ENCODE measurements around the gene SLC22A15. TPM values are rescaled to one million over a fixed set of nuclear protein-coding genes. Genes with fewer than 3 reads are reported as not detected.

SLC22A15 gene
- total RNA-seq, 4 donors from 2014 or later = 7.2 to 19.9 (median 8.8) TPM

DNA sequence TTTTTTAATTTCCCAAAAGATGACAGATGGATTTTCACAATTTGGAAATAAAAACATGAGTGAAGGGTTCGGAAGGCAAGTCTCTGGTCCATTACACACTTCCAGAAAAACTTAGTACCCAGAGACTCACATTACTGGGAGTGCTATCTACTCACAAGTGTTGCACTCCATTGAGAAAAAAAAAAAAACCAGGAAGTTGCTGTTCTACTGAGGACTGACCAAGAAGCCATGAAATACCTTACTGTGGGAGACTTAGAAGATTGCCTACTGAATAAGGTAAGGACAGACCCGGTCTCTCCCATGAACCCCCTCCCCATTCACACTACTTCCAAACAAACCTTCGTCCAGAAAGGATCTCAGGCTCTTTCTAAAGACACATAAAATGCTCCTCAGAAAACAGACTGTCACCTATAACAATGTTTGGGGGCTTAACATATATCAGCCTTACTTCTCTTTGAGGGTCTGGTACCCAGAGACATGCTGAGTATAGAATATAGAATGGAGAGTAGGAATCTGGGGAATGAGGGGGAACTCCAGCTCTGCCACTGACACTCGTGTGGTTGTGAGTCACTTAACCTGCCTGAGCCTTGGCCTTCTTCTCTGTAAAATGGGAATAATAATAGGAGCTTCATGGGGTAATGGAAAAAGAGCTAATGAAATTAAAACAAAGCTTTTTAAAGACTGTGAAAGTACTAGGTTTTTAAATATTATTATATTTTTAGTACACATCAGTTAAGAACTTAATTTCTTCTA is 136.3 kb downstream of the SLC22A15 start:
- Histone ChIP-seq H3K9me3 (no peaks in the 10 kb centered on the region), H3K36me3 (no peaks in the 10 kb centered on the region), H3K4me1 (peaks cover 28% of the 10 kb centered on the region), H3K27ac (peak overlapping the region; percentile 78), H3K4me3 (peak overlapping the region; percentile 30), H3K27me3 (no peaks in the 10 kb centered on the region)
- WGBS = 66% methylated on average over 4 of the region's 4 CpGs
- no peak for DNase-seq (ENCODE audit: low spot score in 2 of 2)
- TF ChIP-seq, protein P1, sequence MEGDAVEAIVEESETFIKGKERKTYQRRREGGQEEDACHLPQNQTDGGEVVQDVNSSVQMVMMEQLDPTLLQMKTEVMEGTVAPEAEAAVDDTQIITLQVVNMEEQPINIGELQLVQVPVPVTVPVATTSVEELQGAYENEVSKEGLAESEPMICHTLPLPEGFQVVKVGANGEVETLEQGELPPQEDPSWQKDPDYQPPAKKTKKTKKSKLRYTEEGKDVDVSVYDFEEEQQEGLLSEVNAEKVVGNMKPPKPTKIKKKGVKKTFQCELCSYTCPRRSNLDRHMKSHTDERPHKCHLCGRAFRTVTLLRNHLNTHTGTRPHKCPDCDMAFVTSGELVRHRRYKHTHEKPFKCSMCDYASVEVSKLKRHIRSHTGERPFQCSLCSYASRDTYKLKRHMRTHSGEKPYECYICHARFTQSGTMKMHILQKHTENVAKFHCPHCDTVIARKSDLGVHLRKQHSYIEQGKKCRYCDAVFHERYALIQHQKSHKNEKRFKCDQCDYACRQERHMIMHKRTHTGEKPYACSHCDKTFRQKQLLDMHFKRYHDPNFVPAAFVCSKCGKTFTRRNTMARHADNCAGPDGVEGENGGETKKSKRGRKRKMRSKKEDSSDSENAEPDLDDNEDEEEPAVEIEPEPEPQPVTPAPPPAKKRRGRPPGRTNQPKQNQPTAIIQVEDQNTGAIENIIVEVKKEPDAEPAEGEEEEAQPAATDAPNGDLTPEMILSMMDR (IDR thresholded peaks at IDR 0.05) = no peak
- TF ChIP-seq POLR2A (IDR thresholded peaks at IDR 0.05) (no peak), EP300 (IDR thresholded peaks at IDR 0.05) (no peak), POLR2AphosphoS5 (IDR thresholded peaks at IDR 0.05) (no peak)

DNA sequence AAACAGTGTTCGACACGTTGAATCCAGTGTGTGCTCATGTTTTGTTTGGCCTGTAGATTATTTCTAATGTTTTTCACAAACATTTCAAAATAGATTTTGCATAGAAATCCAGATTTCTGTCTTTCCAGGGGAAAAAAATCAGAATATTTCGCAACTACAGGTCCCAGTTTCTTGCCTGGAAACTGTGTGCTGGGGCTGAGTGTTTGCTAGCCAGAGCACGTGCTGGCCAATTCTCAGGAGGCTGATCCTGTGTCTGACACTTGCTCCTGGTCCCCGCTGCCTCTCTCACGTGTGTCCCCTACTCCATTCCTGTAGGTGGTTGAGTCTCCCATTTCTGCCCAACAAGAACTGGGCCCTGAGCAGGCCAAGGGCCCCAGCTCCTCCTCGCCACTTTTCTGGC is 137.3 kb downstream of the SLC22A15 start:
- Histone ChIP-seq H3K4me3 (peak overlapping the region; percentile 30), H3K27me3 (no peaks in the 10 kb centered on the region), H3K27ac (peak overlapping the region; percentile 78), H3K9me3 (no peaks in the 10 kb centered on the region), H3K4me1 (peaks cover 28% of the 10 kb centered on the region), H3K36me3 (no peaks in the 10 kb centered on the region)
- DNase-seq (ENCODE audit: low spot score in 2 of 2) = no peak
- TF ChIP-seq EP300 (IDR thresholded peaks at IDR 0.05) = no peak
- TF ChIP-seq, protein P1 (IDR thresholded peaks at IDR 0.05) = no peak
- no peak for TF ChIP-seq POLR2AphosphoS5 (IDR thresholded peaks at IDR 0.05)
- TF ChIP-seq POLR2A (IDR thresholded peaks at IDR 0.05) = no peak
- WGBS = 60% methylated on average over 7 of the region's 7 CpGs

DNA sequence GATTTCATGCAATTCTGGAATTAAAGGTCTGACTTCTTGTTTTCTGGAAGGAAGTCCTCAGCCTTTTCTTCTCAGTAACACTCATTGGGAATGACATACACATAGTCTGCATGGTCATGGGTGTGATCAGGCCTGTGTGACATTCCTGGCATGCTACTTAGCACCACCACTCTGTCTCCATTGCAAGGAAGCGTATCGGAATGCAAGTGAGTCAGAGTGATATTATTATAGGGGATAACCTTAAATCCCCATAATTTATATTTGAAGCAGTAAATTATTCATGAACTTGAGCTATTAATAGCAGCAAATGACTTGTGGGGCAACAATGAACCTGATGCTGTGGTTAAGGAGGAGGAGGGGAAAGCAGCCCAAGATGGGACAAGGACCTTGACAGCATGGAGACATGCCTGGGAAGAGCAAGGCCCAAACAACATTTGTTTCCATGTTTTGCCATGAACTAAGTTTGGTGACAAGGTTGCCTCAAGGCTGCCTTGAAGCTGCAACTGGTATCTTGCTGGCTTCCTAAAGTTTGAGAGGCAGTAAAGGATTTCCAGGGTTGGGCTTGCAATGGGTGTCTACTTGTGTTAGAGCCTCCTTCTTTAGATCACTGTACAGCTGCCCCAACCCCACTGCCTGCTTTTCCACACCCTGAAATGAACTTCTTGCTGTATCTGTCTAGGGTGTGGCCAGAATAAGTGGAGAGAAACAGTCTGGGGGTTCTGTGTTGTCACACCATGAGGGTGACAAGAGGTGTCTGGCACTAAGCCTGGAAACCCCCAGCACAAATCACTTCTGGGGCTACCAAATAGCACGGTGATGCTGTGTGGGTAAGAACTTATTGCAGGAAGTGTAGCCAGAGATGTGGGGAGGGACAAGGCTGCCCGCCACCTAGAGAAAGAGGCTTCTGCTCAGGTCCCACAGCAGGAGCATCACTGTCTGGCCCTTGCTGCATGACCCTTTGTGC is 139.4 kb downstream of the SLC22A15 start:
- H3K9me3 ChIP-seq = no peaks in the 10 kb centered on the region
- 72% methylated on average over 3 of the region's 4 CpGs for WGBS
- H3K27me3 ChIP-seq = no peaks in the 10 kb centered on the region
- peaks cover 20% of the 10 kb centered on the region for H3K4me1 ChIP-seq
- no peak overlapping the region for H3K27ac ChIP-seq
- DNase-seq (ENCODE audit: low spot score in 2 of 2) = no peak
- H3K4me3 ChIP-seq = no peak overlapping the region
- TF ChIP-seq POLR2AphosphoS5 (IDR thresholded peaks at IDR 0.05) (no peak), EP300 (IDR thresholded peaks at IDR 0.05) (no peak), POLR2A (IDR thresholded peaks at IDR 0.05) (no peak)
- TF ChIP-seq, protein P1 (IDR thresholded peaks at IDR 0.05) = no peak
- no peaks in the 10 kb centered on the region for H3K36me3 ChIP-seq

DNA sequence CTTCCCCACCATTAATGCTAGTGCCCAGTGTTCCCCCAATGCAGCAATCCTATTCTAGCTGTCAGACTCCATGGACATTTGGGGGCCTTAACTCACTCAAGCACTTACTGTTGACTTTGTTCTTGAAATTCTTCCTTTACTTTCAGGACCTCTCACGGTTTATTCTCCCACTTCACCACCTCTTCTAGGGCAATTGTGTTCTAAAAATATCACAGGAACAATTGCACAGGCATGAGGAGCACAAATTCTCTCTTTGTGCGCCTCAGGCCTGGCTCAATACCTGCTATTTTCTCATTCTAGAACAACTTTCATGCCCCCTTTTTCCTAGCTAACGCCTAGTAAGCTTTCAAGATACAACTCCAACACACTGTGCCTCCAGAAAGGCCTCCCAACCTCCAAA is 142.2 kb downstream of the SLC22A15 start:
- H3K4me1 ChIP-seq = peaks cover 4% of the 10 kb centered on the region
- peaks cover 7% of the 10 kb centered on the region for H3K36me3 ChIP-seq
- no peak overlapping the region for H3K27ac ChIP-seq
- no peaks in the 10 kb centered on the region for H3K27me3 ChIP-seq
- TF ChIP-seq POLR2AphosphoS5 (IDR thresholded peaks at IDR 0.05) (no peak), POLR2A (IDR thresholded peaks at IDR 0.05) (no peak), EP300 (IDR thresholded peaks at IDR 0.05) (no peak)
- TF ChIP-seq, protein P1 (IDR thresholded peaks at IDR 0.05) = no peak
- H3K4me3 ChIP-seq = no peak overlapping the region
- no peaks in the 10 kb centered on the region for H3K9me3 ChIP-seq
- WGBS = 88% methylated on average over 3 of the region's 3 CpGs
- DNase-seq (ENCODE audit: low spot score in 2 of 2) = no peak

Other genes with a start within 250 kb of the SLC22A15 start
- gene CASQ2, start 207.8 kb upstream of the SLC22A15 start, total RNA-seq = 1 to 10 TPM; 1.5 to 3.6 (median 2.5) TPM
- 1 to 10 TPM; 1.1 to 1.8 (median 1.6) TPM for gene NHLH2, start 135.4 kb upstream of the SLC22A15 start, total RNA-seq
- 10 to 100 TPM in 3 of 4 donors, 1 to 10 TPM in 1; 9.7 to 26.6 (median 20.7) TPM for gene MAB21L3, start 134.9 kb downstream of the SLC22A15 start, total RNA-seq

Measured in suprapubic skin (tissue), 4 donors.